ENCODE measurements around the gene ABCC3. TPM values are rescaled to one million over a fixed set of nuclear protein-coding genes. Genes with fewer than 3 reads are reported as not detected.

ABCC3 gene
- total RNA-seq, 2 donors from 2014 or later = 0.22 to 0.91 TPM

DNA sequence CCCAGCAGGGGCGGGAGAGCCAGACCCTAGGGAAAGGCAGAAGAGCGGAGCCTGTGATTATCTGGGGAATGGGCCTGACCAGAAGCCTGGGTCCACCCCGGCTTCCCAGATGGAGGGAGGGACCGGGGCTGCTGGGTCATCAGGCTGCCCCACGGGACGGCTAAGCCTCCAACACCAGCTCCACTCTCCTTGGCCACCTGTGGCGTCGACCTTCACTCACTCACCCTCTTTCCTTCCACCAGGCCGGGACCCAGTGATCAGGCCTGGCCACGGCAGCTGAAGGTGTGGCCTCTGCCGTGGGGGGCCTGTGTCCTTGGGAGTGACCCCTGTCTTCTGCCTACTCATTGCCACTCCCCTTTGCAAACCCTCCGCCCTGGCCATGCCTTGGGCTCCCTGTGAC is 22.4 kb upstream of the ABCC3 start:
- Histone ChIP-seq H3K27ac (ENCODE audit: low read depth, low read length) (no peak overlapping the region), H3K9ac (ENCODE audit: extremely low read depth, low read length, poor library complexity, severe bottlenecking) (no peak overlapping the region), H3K9me3 (ENCODE audit: control insufficient read depth, low read length) (no peaks in the 10 kb centered on the region), H3K27me3 (ENCODE audit: control insufficient read depth, insufficient read depth, low read length, poor library complexity, severe bottlenecking) (no peaks in the 10 kb centered on the region), H3K4me3 (ENCODE audit: low read length) (no peak overlapping the region), H3K36me3 (ENCODE audit: control insufficient read depth, insufficient read depth, low read length) (no peaks in the 10 kb centered on the region), H3K4me1 (ENCODE audit: control insufficient read depth, insufficient read depth, low read length) (no peaks in the 10 kb centered on the region)
- Mint-ChIP-seq H3K36me3 (ENCODE audit: low read depth) (no peaks in the 10 kb centered on the region), H3K27me3 (ENCODE audit: insufficient read depth) (peaks cover 3% of the 10 kb centered on the region), H3K9me3 (no peaks in the 10 kb centered on the region), H3K4me1 (no peaks in the 10 kb centered on the region), H3K4me3 (no peak overlapping the region), H3K27ac (peak overlapping the region; percentile 68)
- no peak for DNase-seq
- TF ChIP-seq, protein P1, sequence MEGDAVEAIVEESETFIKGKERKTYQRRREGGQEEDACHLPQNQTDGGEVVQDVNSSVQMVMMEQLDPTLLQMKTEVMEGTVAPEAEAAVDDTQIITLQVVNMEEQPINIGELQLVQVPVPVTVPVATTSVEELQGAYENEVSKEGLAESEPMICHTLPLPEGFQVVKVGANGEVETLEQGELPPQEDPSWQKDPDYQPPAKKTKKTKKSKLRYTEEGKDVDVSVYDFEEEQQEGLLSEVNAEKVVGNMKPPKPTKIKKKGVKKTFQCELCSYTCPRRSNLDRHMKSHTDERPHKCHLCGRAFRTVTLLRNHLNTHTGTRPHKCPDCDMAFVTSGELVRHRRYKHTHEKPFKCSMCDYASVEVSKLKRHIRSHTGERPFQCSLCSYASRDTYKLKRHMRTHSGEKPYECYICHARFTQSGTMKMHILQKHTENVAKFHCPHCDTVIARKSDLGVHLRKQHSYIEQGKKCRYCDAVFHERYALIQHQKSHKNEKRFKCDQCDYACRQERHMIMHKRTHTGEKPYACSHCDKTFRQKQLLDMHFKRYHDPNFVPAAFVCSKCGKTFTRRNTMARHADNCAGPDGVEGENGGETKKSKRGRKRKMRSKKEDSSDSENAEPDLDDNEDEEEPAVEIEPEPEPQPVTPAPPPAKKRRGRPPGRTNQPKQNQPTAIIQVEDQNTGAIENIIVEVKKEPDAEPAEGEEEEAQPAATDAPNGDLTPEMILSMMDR (conservative IDR thresholded peaks at IDR 0.05) = no peak
- WGBS, 2 experiments (ENCODE audit: insufficient coverage in 1 of 2, insufficient read length in 1 of 2) = 87 to 96% methylated on average over 4 to 12 of the region's 12 CpGs

DNA sequence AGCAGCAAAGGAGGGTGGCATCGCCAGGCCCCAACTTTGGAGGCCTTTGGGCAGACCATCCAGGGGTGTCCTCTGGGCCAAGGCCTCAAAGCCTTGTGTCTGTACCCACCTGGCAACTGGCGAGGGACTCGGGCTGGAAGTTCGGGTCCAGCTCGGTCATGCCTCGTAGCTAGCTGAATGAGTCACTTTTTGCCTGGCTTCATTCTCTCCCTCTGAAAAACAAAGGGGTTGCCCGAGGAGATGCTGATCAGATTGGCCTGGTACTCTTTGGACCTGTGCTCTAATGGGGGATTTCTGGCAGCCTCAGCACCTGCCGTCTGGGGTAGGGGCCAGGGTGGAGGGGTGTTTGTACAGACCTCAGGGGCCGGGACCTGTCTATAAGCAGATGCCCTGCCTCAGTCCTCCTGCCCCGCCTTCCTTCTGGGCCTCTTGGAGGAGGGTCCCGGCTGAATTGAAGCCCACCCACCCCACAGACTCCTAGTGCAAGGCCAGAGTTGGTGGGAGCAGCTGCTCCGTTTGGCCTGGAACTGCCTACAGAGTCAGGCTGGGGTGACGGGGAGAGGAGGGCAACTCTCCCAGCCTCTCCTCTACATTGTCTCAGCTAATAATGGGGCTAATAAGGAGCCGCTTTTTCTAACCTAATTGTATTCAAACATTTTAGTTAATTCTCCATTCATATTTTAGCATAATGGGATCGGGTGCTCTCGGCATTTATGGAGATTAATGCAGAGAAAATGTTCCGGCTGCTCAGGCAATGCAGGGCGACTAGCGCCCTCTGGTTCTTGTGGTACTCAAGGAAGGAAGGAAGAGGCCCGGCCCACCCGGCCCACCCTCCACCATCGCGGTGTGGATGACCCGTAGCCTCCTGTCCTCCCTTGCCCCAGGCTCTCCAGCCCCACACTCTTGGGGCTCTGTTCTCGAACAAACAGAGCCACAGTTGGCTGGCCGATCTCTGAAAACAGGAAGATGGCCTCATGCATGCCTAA is 21.4 kb upstream of the ABCC3 start:
- Histone ChIP-seq H3K36me3 (ENCODE audit: control insufficient read depth, insufficient read depth, low read length) (no peaks in the 10 kb centered on the region), H3K27me3 (ENCODE audit: control insufficient read depth, insufficient read depth, low read length, poor library complexity, severe bottlenecking) (no peaks in the 10 kb centered on the region), H3K4me1 (ENCODE audit: control insufficient read depth, insufficient read depth, low read length) (no peaks in the 10 kb centered on the region), H3K9me3 (ENCODE audit: control insufficient read depth, low read length) (no peaks in the 10 kb centered on the region), H3K4me3 (ENCODE audit: low read length) (no peak overlapping the region), H3K27ac (ENCODE audit: low read depth, low read length) (no peak overlapping the region), H3K9ac (ENCODE audit: extremely low read depth, low read length, poor library complexity, severe bottlenecking) (no peak overlapping the region)
- DNase-seq = no peak
- TF ChIP-seq, protein P1 (conservative IDR thresholded peaks at IDR 0.05) = peak; percentile 67
- Mint-ChIP-seq H3K27me3 (ENCODE audit: insufficient read depth) (no peaks in the 10 kb centered on the region), H3K36me3 (ENCODE audit: low read depth) (no peaks in the 10 kb centered on the region), H3K27ac (no peak overlapping the region), H3K4me1 (no peaks in the 10 kb centered on the region), H3K4me3 (no peak overlapping the region), H3K9me3 (no peaks in the 10 kb centered on the region)
- WGBS, 2 experiments (ENCODE audit: insufficient coverage in 1 of 2, insufficient read length in 1 of 2) = 89 to 91% methylated on average over 18 to 26 of the region's 26 CpGs

GRCh38 chr17:50614471-50615051 is 20.1 kb upstream of the ABCC3 start:
- Histone ChIP-seq H3K9me3 (ENCODE audit: control insufficient read depth, low read length) (no peaks in the 10 kb centered on the region), H3K27ac (ENCODE audit: low read depth, low read length) (no peak overlapping the region), H3K4me1 (ENCODE audit: control insufficient read depth, insufficient read depth, low read length) (no peaks in the 10 kb centered on the region), H3K36me3 (ENCODE audit: control insufficient read depth, insufficient read depth, low read length) (no peaks in the 10 kb centered on the region), H3K27me3 (ENCODE audit: control insufficient read depth, insufficient read depth, low read length, poor library complexity, severe bottlenecking) (no peaks in the 10 kb centered on the region), H3K4me3 (ENCODE audit: low read length) (no peak overlapping the region), H3K9ac (ENCODE audit: extremely low read depth, low read length, poor library complexity, severe bottlenecking) (no peak overlapping the region)
- TF ChIP-seq, protein P1 (conservative IDR thresholded peaks at IDR 0.05) = no peak
- H3K4me3 Mint-ChIP-seq = no peak overlapping the region
- no peaks in the 10 kb centered on the region for H3K27me3 Mint-ChIP-seq (ENCODE audit: insufficient read depth)
- 87 to 88% methylated on average over 4 to 11 of the region's 11 CpGs for WGBS, 2 experiments (ENCODE audit: insufficient coverage in 1 of 2, insufficient read length in 1 of 2)
- H3K27ac Mint-ChIP-seq = no peak overlapping the region
- H3K36me3 Mint-ChIP-seq (ENCODE audit: low read depth) = no peaks in the 10 kb centered on the region
- peaks cover 2% of the 10 kb centered on the region for H3K4me1 Mint-ChIP-seq
- H3K9me3 Mint-ChIP-seq = no peaks in the 10 kb centered on the region
- DNase-seq = no peak
